ENCODE measurements around the gene TEAD2.
"Not testable (repeated sequence)": the region's sequence is repeated elsewhere in the genome, so short reads cannot be mapped to it uniquely, and the experiment has no call there.

TEAD2 gene

GRCh38 chr19:49347191-49347590, 15.0 kb downstream of the TEAD2 start:
- no peak for DNase-seq (ENCODE audit: low spot score)

- no peak for DNase-seq (ENCODE audit: low spot score)
These were observed 17.5 kb downstream of the TEAD2 start for GRCh38 chr19:49344505-49345423.

- no peak for DNase-seq (ENCODE audit: low spot score)
These were observed 19.1 kb downstream of the TEAD2 start for GRCh38 chr19:49343123-49343522.

- no peak for DNase-seq (ENCODE audit: low spot score)
These were observed 19.9 kb downstream of the TEAD2 start for GRCh38 chr19:49342291-49342721.

GRCh38 chr19:49340865-49341718, 21.1 kb downstream of the TEAD2 start:
- no peak for DNase-seq (ENCODE audit: low spot score)

- DNase-seq (ENCODE audit: low spot score), result no peak
These were observed 21.9 kb downstream of the TEAD2 start for GRCh38 chr19:49340069-49340864.

GRCh38 chr19:49339301-49340068, 22.7 kb downstream of the TEAD2 start:
- DNase-seq (ENCODE audit: low spot score), result no peak

- no peak for DNase-seq (ENCODE audit: low spot score)
These were observed 23.4 kb downstream of the TEAD2 start for GRCh38 chr19:49338691-49339300.

- DNase-seq (ENCODE audit: low spot score), result no peak
These were observed 24.1 kb downstream of the TEAD2 start for GRCh38 chr19:49338023-49338677.

GRCh38 chr19:49337267-49338022, 24.8 kb downstream of the TEAD2 start:
- no peak for DNase-seq (ENCODE audit: low spot score)

- DNase-seq (ENCODE audit: low spot score), result no peak
These were observed 25.5 kb downstream of the TEAD2 start for GRCh38 chr19:49336482-49337266.

GRCh38 chr19:49335784-49336481, 26.3 kb downstream of the TEAD2 start:
- DNase-seq (ENCODE audit: low spot score), result peak; percentile 31

GRCh38 chr19:49335071-49335783, 27.0 kb downstream of the TEAD2 start, which contains the start of gene CD37:
CD37 (plus strand) TSS chr19:49335406; CDS start chr19:49335541, 135 bp downstream.
- DNase-seq (ENCODE audit: low spot score), result peak; percentile 52

- DNase-seq (ENCODE audit: low spot score), result peak; percentile 82
These were observed 28.4 kb downstream of the TEAD2 start for GRCh38 chr19:49333811-49334288.

GRCh38 chr19:49333418-49333805, 28.8 kb downstream of the TEAD2 start:
- DNase-seq (ENCODE audit: low spot score), result no peak

GRCh38 chr19:49332691-49333417, 29.4 kb downstream of the TEAD2 start:
- not testable (repeated sequence) for DNase-seq (ENCODE audit: low spot score)
